OCI-M1 (cell line): ENCODE measurements around the gene ZNF646.

Experiments
- DNase-seq: peaks from one replicate; lab custom pipeline; 2025; lab: John Stamatoyannopoulos, UW

The ZNF646 gene

GRCh38 chr16:31130899-31131298 lies 56.7 kb downstream of the ZNF646 start:
- no peak for DNase-seq

- no peak for DNase-seq
These were observed 57.2 kb downstream of the ZNF646 start for GRCh38 chr16:31131416-31131815.

- no peak for DNase-seq
These were observed 57.6 kb downstream of the ZNF646 start for GRCh38 chr16:31131841-31132271.

- DNase-seq: no peak
These were observed 58.2 kb downstream of the ZNF646 start for GRCh38 chr16:31132303-31132979.

- no peak for DNase-seq
These were observed 58.9 kb downstream of the ZNF646 start for GRCh38 chr16:31133046-31133501.
